PC-9 (cell line): ENCODE data around the gene IFI27L2. TPM values are rescaled to one million over a fixed set of nuclear protein-coding genes. Genes with fewer than 3 reads are reported as not detected.

Source experiments
- Bru-seq: library from RNA; stranded (reverse); fragments of 400-500 nt; gene quantifications from one replicate; lab custom pipeline; 2021; lab: Mats Ljungman, UMichigan
- BruChase-seq, 2 experiments: library from RNA; stranded (reverse); fragments of 400-500 nt; gene quantifications; one replicate each; lab custom pipeline; 2021; lab: Mats Ljungman, UMichigan
- BruUV-seq: library from RNA; stranded (reverse); fragments of 400-500 nt; replicated peaks from 2 replicates; lab custom pipeline; 2021; lab: Mats Ljungman, UMichigan
- CTCF ChIA-PET: fragments of 300-600 bp; sonication (Branson Sonifier 250); formaldehyde crosslinking; loops from one replicate; lab custom pipeline; 2022; ENCODE audit warnings: antibody characterized with exemption; lab: Charles Lee
- POLR2A ChIA-PET: fragments of 300-600 bp; sonication (Branson Sonifier 250); formaldehyde crosslinking; loops from one replicate; lab custom pipeline; 2022; ENCODE audit warnings: antibody characterized with exemption; ENCODE audit not compliant: unreplicated experiment; lab: Charles Lee
- DNase-seq, 2 experiments: peaks; one replicate each; pipeline versions ENCODE4 v3.0.0 to v3.0.0-alpha.2; 2015 to 2022; ENCODE audit warnings: mixed read lengths in 1 of 2
- H2AFZ ChIP-seq: fragments of 200-600 bp; sonication (generic); 2 replicates; pipeline ENCODE4 v1.8.1; 2017; ENCODE audit warnings: antibody characterized with exemption
- H3F3A ChIP-seq: fragments of 200-600 bp; sonication (generic); 2 replicates; pipeline ENCODE4 v1.8.1; 2017; ENCODE audit warnings: antibody characterized with exemption, mild to moderate bottlenecking, low read depth; ENCODE audit not compliant: insufficient read depth
- H3K27ac ChIP-seq: fragments of 200-600 bp; sonication (generic); 2 replicates; pipeline ENCODE4 v1.6.1; 2016; ENCODE audit warnings: mixed run types
- H3K27me3 ChIP-seq: fragments of 200-600 bp; sonication (generic); 2 replicates; pipeline ENCODE4 v1.6.1; 2016; ENCODE audit warnings: low read depth, mixed run types; ENCODE audit not compliant: insufficient read depth
- H3K36me3 ChIP-seq: fragments of 200-600 bp; sonication (generic); 2 replicates; pipeline ENCODE4 v1.6.1; 2016; ENCODE audit warnings: low read depth, mixed run types
- H3K4me1 ChIP-seq: fragments of 200-600 bp; sonication (generic); replicated peaks from 2 replicates; pipeline ENCODE4 v1.6.1; 2016; ENCODE audit warnings: mixed run types; ENCODE audit not compliant: insufficient read depth
- H3K4me2 ChIP-seq: fragments of 200-600 bp; sonication (generic); 2 replicates; pipeline ENCODE4 v1.6.1; 2017; ENCODE audit warnings: mixed run types
- H3K4me3 ChIP-seq: fragments of 200-600 bp; sonication (generic); 2 replicates; pipeline ENCODE4 v1.6.1; 2016; ENCODE audit warnings: mixed run types
- H3K79me2 ChIP-seq: fragments of 200-600 bp; sonication (generic); 2 replicates; pipeline ENCODE4 v1.6.1; 2017; ENCODE audit warnings: low read depth, mixed run types
- H3K9me2 ChIP-seq: fragments of 200-600 bp; sonication (generic); 2 replicates; pipeline ENCODE4 v1.8.1; 2017; ENCODE audit warnings: mild to moderate bottlenecking; ENCODE audit not compliant: insufficient read depth
- H3K9me3 ChIP-seq: fragments of 200-600 bp; sonication (generic); 2 replicates; pipeline ENCODE4 v1.8.1; 2016; ENCODE audit warnings: low read depth; ENCODE audit not compliant: insufficient read depth
- H4K20me1 ChIP-seq: fragments of 200-600 bp; sonication (generic); 2 replicates; pipeline ENCODE4 v1.8.1; 2017; ENCODE audit not compliant: insufficient read depth
- EZH2 ChIP-seq: fragments of 200-600 bp; sonication (generic); IDR thresholded peaks from 2 replicates; pipeline ENCODE4 v1.8.0; 2017; ENCODE audit warnings: antibody characterized with exemption, low read depth
- intact Hi-C: fragments of 100-400 bp; cut with micrococcal nuclease; formaldehyde crosslinking; loops from one replicate; pipeline ENCODE4 v1.10.0; 2022; ENCODE audit not compliant: unreplicated experiment
- long read RNA-seq: library from polyadenylated mRNA; stranded (forward); transcript quantifications from one replicate; pipeline ENCODE4 v2.0.0, GENCODE V29; 2022
- total RNA-seq: library from RNA; stranded (reverse); gene quantifications from 2 replicates; pipeline ENCODE4 v1.2.3, GENCODE V29; 2021
- TF ChIP-seq, protein P1 (sequence below): fragments of 200-600 bp; sonication (generic); conservative IDR thresholded peaks from 2 replicates; pipeline ENCODE4 v1.6.1; 2017; ENCODE audit warnings: mixed run types, antibody characterized with exemption, mild to moderate bottlenecking, moderate library complexity

IFI27L2 gene, protein sequence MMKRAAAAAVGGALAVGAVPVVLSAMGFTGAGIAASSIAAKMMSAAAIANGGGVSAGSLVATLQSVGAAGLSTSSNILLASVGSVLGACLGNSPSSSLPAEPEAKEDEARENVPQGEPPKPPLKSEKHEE
- 5.4 and 5.6 TPM in 2 replicates for total RNA-seq
- Bru-seq, nascent RNA: percentile 29 among the genes with signal in this experiment
- percentile 42 among the genes with signal in this experiment for BruChase-seq, experiment 1, labeled RNA remaining after a 2-hour chase
- percentile 31 among the genes with signal in this experiment for BruChase-seq, experiment 2, labeled RNA remaining after a 6-hour chase
- long read RNA-seq, partial matches to known transcripts: 0 of 7 reads
- long read RNA-seq, other reads (novel, unspliced or antisense): 0 of 7 reads

DNA sequence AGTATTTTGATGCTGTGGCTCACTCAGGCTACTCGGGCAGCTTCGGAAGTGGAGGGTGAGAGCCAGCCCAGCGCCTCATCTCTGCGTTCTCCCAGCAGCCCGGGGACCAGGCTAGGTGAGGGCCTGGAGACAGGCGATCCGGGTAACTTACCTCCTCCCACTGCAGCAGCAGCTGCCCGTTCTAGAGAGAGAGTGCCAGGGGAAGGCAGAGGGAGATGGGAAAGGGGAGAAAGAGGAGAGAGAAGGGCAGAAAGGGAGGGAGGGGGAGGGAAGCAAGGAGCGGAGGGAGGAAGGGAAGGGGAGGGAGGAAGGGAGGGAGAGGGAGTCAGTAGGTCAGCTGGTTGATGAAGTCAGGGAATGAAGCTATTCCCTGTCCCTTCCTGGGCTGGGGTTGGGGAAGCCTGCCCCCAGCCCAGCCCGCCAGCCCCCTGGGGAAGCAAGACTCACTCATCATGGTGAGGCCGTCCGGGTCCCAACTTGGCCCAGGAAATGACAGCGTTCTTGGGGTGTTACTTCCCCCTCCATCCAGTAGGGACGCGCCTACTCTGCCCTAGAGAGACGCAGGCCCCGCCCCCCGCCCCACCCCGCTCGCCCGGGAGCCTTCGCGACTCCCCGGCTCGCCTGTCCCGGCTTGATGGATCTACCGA, at the start of gene IFI27L2:
Gene IFI27L2, minus strand, starts transcription at position 494 of the 647 bp plus-strand sequence. Its CDS starts 40 bp downstream, at position 454.
- ChIA-PET CTCF (no interaction called here), POLR2A (no interaction called here)
- no peaks in the 10 kb centered on the region for H3K9me3 ChIP-seq
- BruUV-seq: no TSS peak
- no peaks in the 10 kb centered on the region for H3K9me2 ChIP-seq
- peak in 1 of 2 experiments; percentile 5 for DNase-seq
- intact Hi-C loops: no loop called here
- H3K79me2 ChIP-seq: no peaks in the 10 kb centered on the region
- TF ChIP-seq EZH2: no peak
- TF ChIP-seq, protein P1, sequence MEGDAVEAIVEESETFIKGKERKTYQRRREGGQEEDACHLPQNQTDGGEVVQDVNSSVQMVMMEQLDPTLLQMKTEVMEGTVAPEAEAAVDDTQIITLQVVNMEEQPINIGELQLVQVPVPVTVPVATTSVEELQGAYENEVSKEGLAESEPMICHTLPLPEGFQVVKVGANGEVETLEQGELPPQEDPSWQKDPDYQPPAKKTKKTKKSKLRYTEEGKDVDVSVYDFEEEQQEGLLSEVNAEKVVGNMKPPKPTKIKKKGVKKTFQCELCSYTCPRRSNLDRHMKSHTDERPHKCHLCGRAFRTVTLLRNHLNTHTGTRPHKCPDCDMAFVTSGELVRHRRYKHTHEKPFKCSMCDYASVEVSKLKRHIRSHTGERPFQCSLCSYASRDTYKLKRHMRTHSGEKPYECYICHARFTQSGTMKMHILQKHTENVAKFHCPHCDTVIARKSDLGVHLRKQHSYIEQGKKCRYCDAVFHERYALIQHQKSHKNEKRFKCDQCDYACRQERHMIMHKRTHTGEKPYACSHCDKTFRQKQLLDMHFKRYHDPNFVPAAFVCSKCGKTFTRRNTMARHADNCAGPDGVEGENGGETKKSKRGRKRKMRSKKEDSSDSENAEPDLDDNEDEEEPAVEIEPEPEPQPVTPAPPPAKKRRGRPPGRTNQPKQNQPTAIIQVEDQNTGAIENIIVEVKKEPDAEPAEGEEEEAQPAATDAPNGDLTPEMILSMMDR: no peak; the same call in 1 of the 2 replicates
- peak within 1 kb of the TSS; percentile 49; the same call in 1 of the 2 replicates for H3K4me3 ChIP-seq
- H3K4me2 ChIP-seq: peak within 1 kb of the TSS; percentile 78
- 0 out of 2 replicates have a peak within 1 kb of the TSS, but pooled peaks have one; percentile 44 for H2AFZ ChIP-seq
- H3K27me3 ChIP-seq: no peaks in the 10 kb centered on the region
- H3K4me1 ChIP-seq: 0 out of 2 replicates have a peak, but pooled peaks cover 4% of the 10 kb centered on the region
- H3F3A ChIP-seq: no peaks in the 10 kb centered on the region
- H3K36me3 ChIP-seq: no peaks in the 10 kb centered on the region
- no peaks in the 10 kb centered on the region for H4K20me1 ChIP-seq
- H3K27ac ChIP-seq: no peak within 1 kb of the TSS

DNA sequence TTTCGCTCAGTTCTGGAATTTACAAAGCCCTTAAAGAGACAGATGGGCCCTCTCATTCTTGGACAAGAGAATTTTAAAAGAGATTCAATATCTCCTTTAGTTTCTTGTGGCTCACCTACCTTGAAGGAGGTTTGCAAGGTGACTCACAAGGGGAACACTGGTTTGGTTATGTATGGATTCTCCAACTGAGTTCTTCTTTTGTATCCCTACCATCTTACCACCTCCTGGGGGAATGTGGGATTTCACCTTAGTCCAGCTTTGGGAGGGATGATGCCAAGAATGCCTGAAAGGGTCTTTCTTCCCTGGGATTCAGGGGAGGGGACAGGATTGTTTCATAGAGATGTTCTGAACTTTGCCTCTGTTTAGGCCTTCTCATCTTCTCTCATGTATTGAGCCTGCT, 48.4 kb upstream of the IFI27L2 start:
- POLR2A ChIA-PET: no interaction called here
- H3K4me3 ChIP-seq: no peak overlapping the region
- H3K9me2 ChIP-seq: no peaks in the 10 kb centered on the region
- no peaks in the 10 kb centered on the region for H3K79me2 ChIP-seq
- no peak for DNase-seq
- no peaks in the 10 kb centered on the region for H3K4me1 ChIP-seq
- TF ChIP-seq, protein P1: no peak
- TF ChIP-seq EZH2: no peak
- no peak overlapping the region for H2AFZ ChIP-seq
- no peaks in the 10 kb centered on the region for H3K36me3 ChIP-seq
- peaks cover 12% of the 10 kb centered on the region for H3K27me3 ChIP-seq
- CTCF ChIA-PET: no interaction called here
- H3K27ac ChIP-seq: no peak overlapping the region
- no peak overlapping the region for H3K4me2 ChIP-seq
- intact Hi-C loops: no loop called here
- no TSS peak for BruUV-seq
- no peaks in the 10 kb centered on the region for H3K9me3 ChIP-seq
- no peaks in the 10 kb centered on the region for H3F3A ChIP-seq
- no peaks in the 10 kb centered on the region for H4K20me1 ChIP-seq

DNA sequence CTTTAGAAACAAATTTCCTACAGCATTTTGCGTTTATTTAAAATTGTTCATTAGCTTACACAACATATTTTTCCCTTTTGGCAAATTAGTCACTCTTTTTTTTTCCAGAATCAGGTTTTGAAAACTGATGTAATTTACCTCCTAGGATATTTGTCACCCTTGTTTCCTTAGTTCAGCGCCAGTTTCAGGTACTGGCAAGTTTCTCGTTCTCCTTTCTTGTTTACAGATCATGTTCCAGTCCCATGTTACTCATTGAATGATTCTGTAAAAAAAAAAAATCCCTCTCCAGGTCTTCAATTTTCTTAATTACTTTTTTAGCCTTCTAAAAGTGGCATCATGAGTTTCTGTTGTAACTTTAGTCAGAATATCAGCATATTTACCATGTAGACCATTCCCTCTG, 47.4 kb upstream of the IFI27L2 start:
- H3K27me3 ChIP-seq: peaks cover 12% of the 10 kb centered on the region
- ChIA-PET CTCF (no interaction called here), POLR2A (no interaction called here)
- no peak for DNase-seq
- TF ChIP-seq, protein P1: no peak
- no peak for TF ChIP-seq EZH2
- no peaks in the 10 kb centered on the region for H3F3A ChIP-seq
- intact Hi-C loops: no loop called here
- no peaks in the 10 kb centered on the region for H3K9me3 ChIP-seq
- no peak overlapping the region for H2AFZ ChIP-seq
- H3K4me2 ChIP-seq: no peak overlapping the region
- BruUV-seq: no TSS peak
- no peaks in the 10 kb centered on the region for H3K4me1 ChIP-seq
- no peak overlapping the region for H3K4me3 ChIP-seq
- H3K79me2 ChIP-seq: no peaks in the 10 kb centered on the region
- H3K36me3 ChIP-seq: no peaks in the 10 kb centered on the region
- H3K9me2 ChIP-seq: no peaks in the 10 kb centered on the region; the same call in 1 of the 2 replicates
- H3K27ac ChIP-seq: no peak overlapping the region
- H4K20me1 ChIP-seq: no peaks in the 10 kb centered on the region
